K562 (cell line): ENCODE measurements around the gene SOCS3. TPM values are rescaled to one million over a fixed set of nuclear protein-coding genes. Genes with fewer than 3 reads are reported as not detected.

ENCODE experiments used
- CBX1 ChIP-seq: sonication (generic); IDR thresholded peaks from 2 replicates; pipeline ENCODE4 v1.6.1; 2016; ENCODE audit warnings: antibody characterized with exemption, low read depth, mild to moderate bottlenecking
- ELF1 ChIP-seq: fragments of 200-800 bp; sonication (Bioruptor generic); IDR thresholded peaks from 2 replicates; pipeline ENCODE4 v1.6.1; 2016; ENCODE audit warnings: missing genetic modification characterization, missing compliant biosample characterization
- HNRNPLL ChIP-seq: fragments of 200-400 bp; formaldehyde crosslinking; IDR thresholded peaks from 2 replicates; pipeline ENCODE4 v1.6.1; 2017; ENCODE audit warnings: low read length, low read depth, mild to moderate bottlenecking; ENCODE audit not compliant: poor library complexity, severe bottlenecking
- NFXL1 ChIP-seq: fragments of 450-650 bp; formaldehyde crosslinking; IDR thresholded peaks from 2 replicates; pipeline ENCODE4 v1.4.0; 2021; ENCODE audit warnings: mild to moderate bottlenecking
- NRF1 ChIP-seq, 2 experiments: fragments of 450-650 bp; IDR thresholded peaks in 1 of 2; conservative IDR thresholded peaks in 1 of 2; 2 replicates each; pipeline ENCODE4 v1.6.1; 2014; ENCODE audit warnings: mild to moderate bottlenecking in 2 of 2
- TAF7 ChIP-seq: fragments of 450-650 bp; IDR thresholded peaks from 2 replicates; pipeline ENCODE4 v1.6.1; 2016; ENCODE audit warnings: missing genetic modification characterization, missing compliant biosample characterization
- ZNF75A ChIP-seq: fragments of 450-650 bp; formaldehyde crosslinking; IDR thresholded peaks from 2 replicates; pipeline ENCODE4 v1.4.0; 2020; ENCODE audit warnings: mild to moderate bottlenecking
- polyA plus RNA-seq, 8 experiments: library from polyadenylated mRNA; depleted of rRNA in 4 of 8; stranded (reverse) in 5 of 8; unstranded in 3 of 8; fragments of >200 nt; fragmentation: Nextera tagmentation in 2 of 8; fragmentation: Illumina TruSeq in 1 of 8; extraction: Ambion mirVana in 2 of 8; extraction: Trizol in 1 of 8; gene quantifications; 2 replicates each; pipeline versions ENCODE4 v1.2.1 to v1.2.3, GENCODE V29; 2011 to 2014; ENCODE audit warnings: inconsistent platforms in 1 of 8, missing spikeins in 1 of 8
- total RNA-seq, 7 experiments: library from RNA; depleted of rRNA in 6 of 7; stranded (reverse); fragments of >200 nt in 6 of 7; fragmentation: Illumina TruSeq in 2 of 7; extraction: Trizol in 2 of 7; gene quantifications; 2 replicates each; pipeline versions ENCODE4 v1.2.1 to v1.2.3, GENCODE V29; 2011 to 2021; ENCODE audit warnings: low replicate concordance in 1 of 7
- TF ChIP-seq, protein P1 (sequence below): fragments of 200-800 bp; sonication (Bioruptor generic); IDR thresholded peaks from 2 replicates; pipeline ENCODE4 v1.6.1; 2017; ENCODE audit warnings: missing genetic modification characterization, missing compliant biosample characterization
- TF ChIP-seq, protein P2 (sequence below): fragments of 250-450 bp; sonication (Bioruptor Pico); IDR thresholded peaks from 2 replicates; pipeline ENCODE4 v1.8.0; 2021; ENCODE audit warnings: moderate library complexity, mild to moderate bottlenecking, inconsistent platforms
- TF ChIP-seq, protein P3 (sequence below): sonication (generic); formaldehyde crosslinking; IDR thresholded peaks from 2 replicates; pipeline ENCODE4 v1.8.1; 2023; ENCODE audit warnings: mild to moderate bottlenecking, missing genetic modification reagents
- TF ChIP-seq, protein P4 (sequence below): fragments of 450-650 bp; IDR thresholded peaks from 2 replicates; pipeline ENCODE4 v1.6.1; 2016; ENCODE audit warnings: borderline replicate concordance
- TF ChIP-seq, protein P5 (sequence below): fragments of 450-650 bp; formaldehyde crosslinking; IDR thresholded peaks from 2 replicates; pipeline ENCODE4 v1.4.0; 2022; ENCODE audit warnings: missing genetic modification characterization
- TF ChIP-seq, protein P6 (sequence below): sonication (generic); formaldehyde crosslinking; IDR thresholded peaks from 2 replicates; pipeline ENCODE4 v1.8.1; 2022; ENCODE audit warnings: missing genetic modification reagents
- TF ChIP-seq, protein P7 (sequence below): fragments of 450-650 bp; formaldehyde crosslinking; IDR thresholded peaks from 2 replicates; pipeline ENCODE4 v1.4.0; 2022; ENCODE audit warnings: missing genetic modification characterization

Gene SOCS3
- total and polyA plus RNA-seq, 9 of the 15 experiments (the other 6 are each of a cell fraction or from before 2014, with no cell fraction given) = 0.56 to 38.9 (median 13.7) TPM

DNA sequence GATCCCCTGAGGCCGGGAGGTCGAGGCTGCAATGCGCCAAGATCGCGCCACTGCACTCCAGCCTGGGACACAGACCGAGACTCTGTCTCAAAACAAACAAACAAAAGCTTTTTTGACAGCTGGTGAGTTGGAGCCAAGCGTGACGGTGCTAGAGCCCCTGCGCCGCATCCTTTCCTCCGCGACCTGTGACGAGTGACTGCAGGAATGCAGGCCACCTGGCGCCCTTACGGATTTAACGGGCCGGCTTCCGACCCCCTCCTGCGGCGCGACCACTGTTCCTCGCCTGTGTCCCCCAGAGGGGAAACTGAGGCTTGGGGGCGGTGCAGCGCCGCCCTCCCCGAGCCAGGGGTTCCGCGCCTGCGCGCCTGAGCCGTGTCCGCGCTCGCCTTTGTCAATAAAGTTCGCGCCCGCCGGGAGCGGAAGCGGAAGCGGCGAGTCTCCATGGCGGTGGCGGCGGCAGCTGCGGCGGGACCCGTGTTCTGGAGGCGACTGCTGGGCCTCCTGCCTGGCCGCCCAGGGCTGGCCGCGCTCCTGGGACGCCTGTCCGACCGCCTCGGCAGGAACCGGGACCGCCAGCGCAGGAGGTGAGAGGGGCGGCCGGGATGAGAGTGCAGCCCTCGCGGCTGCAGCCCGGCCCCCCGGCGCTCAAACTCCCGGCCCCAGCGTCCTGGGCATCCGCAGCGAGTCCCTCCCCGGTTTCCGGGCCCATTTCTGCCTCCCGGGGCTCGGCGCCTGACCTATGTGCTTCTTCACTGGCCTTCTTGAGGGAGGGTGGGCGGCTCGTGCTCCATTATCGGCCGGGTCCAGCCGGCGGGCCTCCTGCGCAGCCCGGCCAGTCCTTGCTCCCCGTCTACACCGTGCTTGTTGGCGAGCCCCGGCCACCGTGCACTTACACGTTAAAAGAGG is 18.6 kb upstream of the SOCS3 start, which contains the start of gene PGS1 (continued):
- TF ChIP-seq, protein P1, sequence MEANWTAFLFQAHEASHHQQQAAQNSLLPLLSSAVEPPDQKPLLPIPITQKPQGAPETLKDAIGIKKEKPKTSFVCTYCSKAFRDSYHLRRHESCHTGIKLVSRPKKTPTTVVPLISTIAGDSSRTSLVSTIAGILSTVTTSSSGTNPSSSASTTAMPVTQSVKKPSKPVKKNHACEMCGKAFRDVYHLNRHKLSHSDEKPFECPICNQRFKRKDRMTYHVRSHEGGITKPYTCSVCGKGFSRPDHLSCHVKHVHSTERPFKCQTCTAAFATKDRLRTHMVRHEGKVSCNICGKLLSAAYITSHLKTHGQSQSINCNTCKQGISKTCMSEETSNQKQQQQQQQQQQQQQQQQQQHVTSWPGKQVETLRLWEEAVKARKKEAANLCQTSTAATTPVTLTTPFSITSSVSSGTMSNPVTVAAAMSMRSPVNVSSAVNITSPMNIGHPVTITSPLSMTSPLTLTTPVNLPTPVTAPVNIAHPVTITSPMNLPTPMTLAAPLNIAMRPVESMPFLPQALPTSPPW (CRISPR knock-in tag) = peak; percentile 73
- TF ChIP-seq TAF7 (no peak), NRF1 (conservative IDR thresholded peaks at IDR 0.05 in 1 of 2, IDR thresholded peaks at IDR 0.05 in 1 of 2) (peak; percentile 91 to 93), CBX1 (peak; percentile 69), ELF1 (tag) (peak; percentile 99), ZNF75A (no peak), HNRNPLL (peak; percentile 42), NFXL1 (no peak)
- TF ChIP-seq, protein P2, sequence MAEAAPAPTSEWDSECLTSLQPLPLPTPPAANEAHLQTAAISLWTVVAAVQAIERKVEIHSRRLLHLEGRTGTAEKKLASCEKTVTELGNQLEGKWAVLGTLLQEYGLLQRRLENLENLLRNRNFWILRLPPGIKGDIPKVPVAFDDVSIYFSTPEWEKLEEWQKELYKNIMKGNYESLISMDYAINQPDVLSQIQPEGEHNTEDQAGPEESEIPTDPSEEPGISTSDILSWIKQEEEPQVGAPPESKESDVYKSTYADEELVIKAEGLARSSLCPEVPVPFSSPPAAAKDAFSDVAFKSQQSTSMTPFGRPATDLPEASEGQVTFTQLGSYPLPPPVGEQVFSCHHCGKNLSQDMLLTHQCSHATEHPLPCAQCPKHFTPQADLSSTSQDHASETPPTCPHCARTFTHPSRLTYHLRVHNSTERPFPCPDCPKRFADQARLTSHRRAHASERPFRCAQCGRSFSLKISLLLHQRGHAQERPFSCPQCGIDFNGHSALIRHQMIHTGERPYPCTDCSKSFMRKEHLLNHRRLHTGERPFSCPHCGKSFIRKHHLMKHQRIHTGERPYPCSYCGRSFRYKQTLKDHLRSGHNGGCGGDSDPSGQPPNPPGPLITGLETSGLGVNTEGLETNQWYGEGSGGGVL (CRISPR knock-in tag) = no peak
- TF ChIP-seq, protein P3, sequence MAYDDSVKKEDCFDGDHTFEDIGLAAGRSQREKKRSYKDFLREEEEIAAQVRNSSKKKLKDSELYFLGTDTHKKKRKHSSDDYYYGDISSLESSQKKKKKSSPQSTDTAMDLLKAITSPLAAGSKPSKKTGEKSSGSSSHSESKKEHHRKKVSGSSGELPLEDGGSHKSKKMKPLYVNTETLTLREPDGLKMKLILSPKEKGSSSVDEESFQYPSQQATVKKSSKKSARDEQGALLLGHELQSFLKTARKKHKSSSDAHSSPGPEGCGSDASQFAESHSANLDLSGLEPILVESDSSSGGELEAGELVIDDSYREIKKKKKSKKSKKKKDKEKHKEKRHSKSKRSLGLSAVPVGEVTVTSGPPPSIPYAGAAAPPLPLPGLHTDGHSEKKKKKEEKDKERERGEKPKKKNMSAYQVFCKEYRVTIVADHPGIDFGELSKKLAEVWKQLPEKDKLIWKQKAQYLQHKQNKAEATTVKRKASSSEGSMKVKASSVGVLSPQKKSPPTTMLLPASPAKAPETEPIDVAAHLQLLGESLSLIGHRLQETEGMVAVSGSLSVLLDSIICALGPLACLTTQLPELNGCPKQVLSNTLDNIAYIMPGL (CRISPR knock-in tag) = peak; percentile 75; the same call in 1 of the 2 replicates
- TF ChIP-seq, protein P4, sequence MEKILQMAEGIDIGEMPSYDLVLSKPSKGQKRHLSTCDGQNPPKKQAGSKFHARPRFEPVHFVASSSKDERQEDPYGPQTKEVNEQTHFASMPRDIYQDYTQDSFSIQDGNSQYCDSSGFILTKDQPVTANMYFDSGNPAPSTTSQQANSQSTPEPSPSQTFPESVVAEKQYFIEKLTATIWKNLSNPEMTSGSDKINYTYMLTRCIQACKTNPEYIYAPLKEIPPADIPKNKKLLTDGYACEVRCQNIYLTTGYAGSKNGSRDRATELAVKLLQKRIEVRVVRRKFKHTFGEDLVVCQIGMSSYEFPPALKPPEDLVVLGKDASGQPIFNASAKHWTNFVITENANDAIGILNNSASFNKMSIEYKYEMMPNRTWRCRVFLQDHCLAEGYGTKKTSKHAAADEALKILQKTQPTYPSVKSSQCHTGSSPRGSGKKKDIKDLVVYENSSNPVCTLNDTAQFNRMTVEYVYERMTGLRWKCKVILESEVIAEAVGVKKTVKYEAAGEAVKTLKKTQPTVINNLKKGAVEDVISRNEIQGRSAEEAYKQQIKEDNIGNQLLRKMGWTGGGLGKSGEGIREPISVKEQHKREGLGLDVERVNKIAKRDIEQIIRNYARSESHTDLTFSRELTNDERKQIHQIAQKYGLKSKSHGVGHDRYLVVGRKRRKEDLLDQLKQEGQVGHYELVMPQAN = peak; percentile 57; the same call in 1 of the 2 replicates
- TF ChIP-seq, protein P5, sequence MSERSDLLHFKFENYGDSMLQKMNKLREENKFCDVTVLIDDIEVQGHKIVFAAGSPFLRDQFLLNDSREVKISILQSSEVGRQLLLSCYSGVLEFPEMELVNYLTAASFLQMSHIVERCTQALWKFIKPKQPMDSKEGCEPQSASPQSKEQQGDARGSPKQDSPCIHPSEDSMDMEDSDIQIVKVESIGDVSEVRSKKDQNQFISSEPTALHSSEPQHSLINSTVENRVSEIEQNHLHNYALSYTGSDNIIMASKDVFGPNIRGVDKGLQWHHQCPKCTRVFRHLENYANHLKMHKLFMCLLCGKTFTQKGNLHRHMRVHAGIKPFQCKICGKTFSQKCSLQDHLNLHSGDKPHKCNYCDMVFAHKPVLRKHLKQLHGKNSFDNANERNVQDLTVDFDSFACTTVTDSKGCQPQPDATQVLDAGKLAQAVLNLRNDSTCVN (CRISPR knock-in tag) = no peak
- TF ChIP-seq, protein P6, sequence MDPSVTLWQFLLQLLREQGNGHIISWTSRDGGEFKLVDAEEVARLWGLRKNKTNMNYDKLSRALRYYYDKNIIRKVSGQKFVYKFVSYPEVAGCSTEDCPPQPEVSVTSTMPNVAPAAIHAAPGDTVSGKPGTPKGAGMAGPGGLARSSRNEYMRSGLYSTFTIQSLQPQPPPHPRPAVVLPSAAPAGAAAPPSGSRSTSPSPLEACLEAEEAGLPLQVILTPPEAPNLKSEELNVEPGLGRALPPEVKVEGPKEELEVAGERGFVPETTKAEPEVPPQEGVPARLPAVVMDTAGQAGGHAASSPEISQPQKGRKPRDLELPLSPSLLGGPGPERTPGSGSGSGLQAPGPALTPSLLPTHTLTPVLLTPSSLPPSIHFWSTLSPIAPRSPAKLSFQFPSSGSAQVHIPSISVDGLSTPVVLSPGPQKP = no peak
- TF ChIP-seq, protein P7, sequence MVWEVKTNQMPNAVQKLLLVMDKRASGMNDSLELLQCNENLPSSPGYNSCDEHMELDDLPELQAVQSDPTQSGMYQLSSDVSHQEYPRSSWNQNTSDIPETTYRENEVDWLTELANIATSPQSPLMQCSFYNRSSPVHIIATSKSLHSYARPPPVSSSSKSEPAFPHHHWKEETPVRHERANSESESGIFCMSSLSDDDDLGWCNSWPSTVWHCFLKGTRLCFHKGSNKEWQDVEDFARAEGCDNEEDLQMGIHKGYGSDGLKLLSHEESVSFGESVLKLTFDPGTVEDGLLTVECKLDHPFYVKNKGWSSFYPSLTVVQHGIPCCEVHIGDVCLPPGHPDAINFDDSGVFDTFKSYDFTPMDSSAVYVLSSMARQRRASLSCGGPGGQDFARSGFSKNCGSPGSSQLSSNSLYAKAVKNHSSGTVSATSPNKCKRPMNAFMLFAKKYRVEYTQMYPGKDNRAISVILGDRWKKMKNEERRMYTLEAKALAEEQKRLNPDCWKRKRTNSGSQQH (CRISPR knock-in tag) = no peak
